LNCAP (cell line): Measurements from ENCODE around the gene RIGI.

Experiments
- TF ChIP-seq, protein P1 (sequence below): fragments of 450-650 bp; IDR thresholded peaks from 2 replicates; pipeline ENCODE4 v1.5.1; 2017; ENCODE audit warnings: mild to moderate bottlenecking

RIGI gene

DNA sequence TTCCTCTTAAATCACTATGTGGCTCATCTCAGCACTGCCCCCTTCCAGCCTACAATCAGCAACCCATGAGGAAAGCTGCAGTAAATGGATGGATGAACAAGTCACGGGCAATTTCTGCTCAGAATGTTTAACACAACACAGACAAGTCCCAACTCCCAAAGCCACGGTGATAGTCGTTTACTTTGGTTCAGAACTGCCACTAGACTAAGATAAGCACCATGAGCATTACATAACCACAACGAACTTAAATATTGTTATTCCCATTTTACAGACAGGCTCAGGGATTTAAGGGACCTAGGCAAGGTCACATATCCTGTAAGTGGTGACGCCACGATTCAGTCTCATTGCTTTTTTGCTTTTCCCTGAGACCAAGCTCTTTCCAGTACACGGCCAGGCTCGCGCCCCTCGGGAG, 24.2 kb upstream of the RIGI start:
- TF ChIP-seq, protein P1, sequence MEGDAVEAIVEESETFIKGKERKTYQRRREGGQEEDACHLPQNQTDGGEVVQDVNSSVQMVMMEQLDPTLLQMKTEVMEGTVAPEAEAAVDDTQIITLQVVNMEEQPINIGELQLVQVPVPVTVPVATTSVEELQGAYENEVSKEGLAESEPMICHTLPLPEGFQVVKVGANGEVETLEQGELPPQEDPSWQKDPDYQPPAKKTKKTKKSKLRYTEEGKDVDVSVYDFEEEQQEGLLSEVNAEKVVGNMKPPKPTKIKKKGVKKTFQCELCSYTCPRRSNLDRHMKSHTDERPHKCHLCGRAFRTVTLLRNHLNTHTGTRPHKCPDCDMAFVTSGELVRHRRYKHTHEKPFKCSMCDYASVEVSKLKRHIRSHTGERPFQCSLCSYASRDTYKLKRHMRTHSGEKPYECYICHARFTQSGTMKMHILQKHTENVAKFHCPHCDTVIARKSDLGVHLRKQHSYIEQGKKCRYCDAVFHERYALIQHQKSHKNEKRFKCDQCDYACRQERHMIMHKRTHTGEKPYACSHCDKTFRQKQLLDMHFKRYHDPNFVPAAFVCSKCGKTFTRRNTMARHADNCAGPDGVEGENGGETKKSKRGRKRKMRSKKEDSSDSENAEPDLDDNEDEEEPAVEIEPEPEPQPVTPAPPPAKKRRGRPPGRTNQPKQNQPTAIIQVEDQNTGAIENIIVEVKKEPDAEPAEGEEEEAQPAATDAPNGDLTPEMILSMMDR: no peak

DNA sequence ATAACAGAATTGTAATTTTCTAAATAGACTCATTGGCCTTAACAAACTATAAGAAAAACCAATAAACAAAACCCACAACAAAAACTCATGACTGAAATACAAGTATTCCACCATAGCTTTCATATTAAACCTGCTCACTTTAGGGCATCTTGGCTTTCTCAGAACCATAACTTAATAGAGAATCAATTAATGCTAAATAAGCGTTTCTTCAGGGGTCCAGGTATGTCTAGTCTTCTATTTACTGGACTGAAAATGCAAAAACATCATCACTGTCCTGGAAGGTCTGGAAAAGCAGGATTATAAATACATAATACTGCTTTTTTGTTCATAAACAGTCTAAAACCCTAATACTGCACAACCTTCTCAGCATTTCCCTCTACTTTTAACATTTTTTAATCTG, 19.9 kb upstream of the RIGI start:
- TF ChIP-seq, protein P1: no peak

DNA sequence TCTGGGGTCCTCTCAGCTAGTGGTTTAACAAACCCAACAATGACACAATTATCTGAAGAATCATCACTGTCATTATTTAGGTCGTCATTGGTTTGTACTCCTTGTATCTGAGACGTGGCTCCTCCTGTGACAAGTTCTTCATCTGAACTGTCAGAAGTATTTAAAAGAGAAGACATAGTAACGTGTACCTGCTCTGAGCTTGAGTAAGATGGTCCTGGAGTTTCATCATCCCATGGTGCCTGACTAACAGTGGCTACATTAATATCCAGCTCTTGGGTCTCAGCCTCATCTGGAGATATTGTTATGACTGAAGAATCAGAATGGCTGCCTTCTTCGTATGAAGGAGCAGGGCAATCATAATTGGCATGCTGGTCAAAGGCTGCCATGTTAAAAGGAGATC, 17.1 kb upstream of the RIGI start:
- TF ChIP-seq, protein P1: no peak

DNA sequence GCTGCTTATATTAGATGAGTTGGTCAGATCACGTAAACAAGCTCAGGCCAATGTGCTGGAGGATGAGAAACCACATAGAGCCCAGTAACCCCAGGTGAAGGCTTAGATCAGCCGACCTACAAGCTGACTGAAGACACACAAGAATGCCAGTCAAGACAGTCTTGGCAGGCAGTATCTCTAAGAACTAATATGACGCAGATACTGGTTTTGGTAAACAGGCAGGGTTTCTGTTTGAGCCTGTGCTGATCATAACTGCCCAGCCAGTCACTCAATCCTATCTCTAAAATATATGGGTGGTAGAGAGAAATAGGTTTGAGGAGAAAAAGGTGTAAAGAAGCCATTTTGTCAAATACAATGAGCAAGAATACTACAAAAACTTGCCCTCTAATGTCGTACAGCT, 7.8 kb upstream of the RIGI start:
- TF ChIP-seq, protein P1: no peak

DNA sequence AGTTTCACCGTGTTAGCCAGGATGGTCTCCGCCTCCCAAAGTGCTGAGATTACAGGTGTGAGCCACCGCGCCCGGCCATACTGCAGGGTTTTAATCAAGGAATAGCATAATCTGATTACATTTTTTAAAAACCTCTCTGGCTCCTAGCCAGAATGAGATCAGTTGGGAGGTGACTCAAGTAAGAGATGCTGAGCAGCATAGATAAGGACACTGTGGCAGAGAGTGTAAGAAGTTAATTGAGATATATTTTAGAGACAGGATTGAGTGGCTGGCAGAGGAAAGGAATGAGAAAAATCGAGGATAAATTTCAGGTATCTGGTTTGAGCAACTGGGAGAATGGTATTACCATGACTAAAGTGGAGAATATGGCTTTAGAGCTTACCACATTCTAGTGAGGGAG, 7.3 kb upstream of the RIGI start:
- TF ChIP-seq, protein P1: no peak

DNA sequence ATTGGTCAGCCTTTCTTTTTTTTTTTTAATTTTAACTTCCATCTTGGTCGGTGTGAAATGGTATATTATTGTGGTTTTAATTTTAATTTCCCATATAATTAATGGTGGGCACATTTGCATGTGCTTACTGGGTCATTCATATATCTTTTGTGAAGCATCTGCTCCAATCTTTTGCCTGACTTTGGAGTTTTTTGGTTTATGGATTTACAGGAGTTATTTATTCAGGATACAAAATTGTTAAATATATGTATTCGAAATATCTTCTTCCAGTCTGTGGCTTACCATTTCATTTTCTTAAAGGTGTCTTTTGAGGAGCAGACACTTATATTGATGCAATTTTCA, 682 bp upstream of the RIGI start:
- TF ChIP-seq, protein P1: no peak

DNA sequence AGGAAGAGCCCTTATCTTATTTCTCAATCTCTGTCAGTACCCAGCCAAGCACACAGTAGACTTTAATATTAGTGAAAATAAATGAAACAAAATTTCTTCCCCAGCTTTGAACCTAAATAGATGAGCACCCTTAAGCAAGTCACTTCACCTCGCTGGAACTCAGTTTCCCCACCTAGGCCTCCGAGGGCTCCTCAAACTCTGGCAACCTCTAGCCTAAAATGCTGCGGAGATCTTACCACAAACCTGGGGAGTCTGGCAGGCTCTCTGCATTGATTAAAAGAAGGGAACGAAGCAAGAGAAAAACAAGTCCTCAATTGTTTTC, 326 bp downstream of the RIGI start:
- TF ChIP-seq, protein P1: no peak

DNA sequence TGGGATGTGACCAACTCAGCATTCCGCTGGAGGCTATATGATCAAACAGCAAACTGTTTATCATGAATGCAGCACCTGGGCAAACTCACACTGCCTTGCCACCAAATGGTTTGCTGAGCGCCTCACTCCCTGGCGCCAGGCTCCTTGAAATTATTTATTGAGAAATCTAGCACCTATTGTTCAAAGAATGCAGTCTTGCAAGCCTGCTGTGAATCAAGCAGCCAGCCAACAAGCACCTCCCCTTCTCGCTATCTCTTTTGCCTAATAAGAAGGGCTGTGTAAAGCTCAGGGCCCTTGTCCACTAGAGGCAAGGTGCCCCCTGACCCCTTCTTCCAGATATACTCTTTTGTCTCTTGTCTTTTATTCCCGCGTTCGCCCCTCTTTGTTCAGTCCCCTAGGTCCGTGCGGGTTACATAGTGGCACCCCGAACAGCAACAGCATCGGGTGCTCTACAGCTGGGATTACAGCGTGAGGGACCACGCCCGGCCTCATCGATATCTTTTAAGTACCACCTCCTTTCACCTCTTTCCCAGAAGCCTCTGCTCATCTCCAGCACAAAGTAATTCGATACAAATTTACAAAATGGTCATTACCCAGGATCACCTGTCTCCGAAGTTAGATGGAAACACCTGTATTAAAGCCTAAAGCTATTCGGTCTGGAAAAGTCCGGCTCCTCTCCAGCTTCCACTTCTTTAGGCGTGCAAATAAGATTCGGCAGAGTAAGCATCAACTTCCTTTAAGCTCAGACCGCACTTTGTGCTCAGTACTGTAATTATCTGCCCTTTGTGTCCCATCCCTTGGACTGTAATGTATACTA, 896 bp downstream of the RIGI start:
- TF ChIP-seq, protein P1: no peak
